CD14-positive monocyte (primary cell): Measurements from ENCODE around the gene CTSS. TPM values are rescaled to one million over a fixed set of nuclear protein-coding genes. Genes with fewer than 3 reads are reported as not detected.
A peak's percentile ranks its signal among the peaks of the same experiment; 100 is the strongest.

Experiments used
- DNase-seq, 3 donors: peaks; one replicate each; pipeline ENCODE4 v3.0.0-alpha.2; 2011 to 2022
- H2AFZ ChIP-seq: 2 replicates; pipeline ENCODE4 v1.6.0; 2012; ENCODE audit warnings: mild to moderate bottlenecking, low read depth, low read length, inconsistent platforms; ENCODE audit not compliant: insufficient read depth, poor library complexity, severe bottlenecking
- H3K27ac ChIP-seq, 2 donors: 1 replicate in 1 of 2; 2 replicates in 1 of 2; pipeline ENCODE4 v1.5.1; 2012 to 2013; ENCODE audit warnings: low read length in 2 of 2, control low read depth in 1 of 2, inconsistent platforms in 1 of 2, low read depth in 1 of 2, mild to moderate bottlenecking in 1 of 2
- H3K27me3 ChIP-seq, 2 donors: one replicate each; pipeline versions ENCODE4 v1.6.0 to v1.6.1; 2011 to 2013; ENCODE audit warnings: low read length in 2 of 2; ENCODE audit not compliant: control insufficient read depth in 2 of 2, insufficient read depth in 2 of 2
- H3K36me3 ChIP-seq, 2 donors: replicated peaks in 1 of 2; 1 replicate in 1 of 2; 2 replicates in 1 of 2; pipeline versions ENCODE4 v1.5.1 to v1.6.1; 2012 to 2013; ENCODE audit warnings: low read length in 2 of 2, control low read depth in 1 of 2, inconsistent platforms in 1 of 2, mild to moderate bottlenecking in 1 of 2; ENCODE audit not compliant: insufficient read depth in 2 of 2, control insufficient read depth in 1 of 2
- H3K4me1 ChIP-seq, 2 donors: 1 replicate in 1 of 2; 2 replicates in 1 of 2; pipeline versions ENCODE4 v1.5.1 to v1.6.1; 2012 to 2013; ENCODE audit warnings: low read length in 2 of 2, control low read depth in 1 of 2, inconsistent platforms in 1 of 2, mild to moderate bottlenecking in 1 of 2, moderate library complexity in 1 of 2; ENCODE audit not compliant: insufficient read depth in 2 of 2, control insufficient read depth in 1 of 2
- H3K4me2 ChIP-seq: replicated peaks from 2 replicates; pipeline ENCODE3; 2012; ENCODE audit warnings: low read length, moderate library complexity, mild to moderate bottlenecking; ENCODE audit not compliant: poor library complexity, severe bottlenecking; ENCODE audit errors: extremely low read depth
- H3K4me3 ChIP-seq, 3 experiments: fragments of 200-600 bp in 1 of 3; sonication (generic) in 1 of 3; replicated peaks in 1 of 3; 1 replicate in 2 of 3; 2 replicates in 1 of 3; pipeline ENCODE4 v1.5.1; 2011 to 2013; ENCODE audit warnings: low read length in 3 of 3, mild to moderate bottlenecking in 3 of 3, control low read depth in 2 of 3, low read depth in 2 of 3, inconsistent platforms in 1 of 3, moderate library complexity in 1 of 3
- H3K79me2 ChIP-seq: 2 replicates; pipeline ENCODE4 v1.6.0; 2012; ENCODE audit warnings: mild to moderate bottlenecking, control low read depth, inconsistent platforms, low read length, moderate library complexity; ENCODE audit not compliant: insufficient read depth
- H3K9ac ChIP-seq: 2 replicates; pipeline ENCODE4 v1.6.0; 2017; ENCODE audit warnings: low read length, mild to moderate bottlenecking; ENCODE audit not compliant: insufficient read depth, poor library complexity, severe bottlenecking
- H3K9me3 ChIP-seq, 2 donors: replicated peaks in 1 of 2; 1 replicate in 1 of 2; 2 replicates in 1 of 2; pipeline versions ENCODE4 v1.5.1 to v1.6.1; 2012 to 2013; ENCODE audit warnings: low read length in 2 of 2, control low read depth in 1 of 2; ENCODE audit not compliant: control insufficient read depth in 1 of 2, insufficient read depth in 1 of 2
- H4K20me1 ChIP-seq: 2 replicates; pipeline ENCODE4 v1.6.0; 2012; ENCODE audit warnings: mild to moderate bottlenecking, low read length, control low read depth, moderate library complexity; ENCODE audit not compliant: insufficient read depth
- H3K27ac Mint-ChIP-seq, 7 donors: one replicate each; pipeline ENCODE4 v1.8.0; 2020; ENCODE audit warnings: mild to moderate bottlenecking in 7 of 7, mixed read lengths in 7 of 7, moderate library complexity in 6 of 7, inconsistent platforms in 2 of 7
- H3K27me3 Mint-ChIP-seq, 3 donors: one replicate each; pipeline ENCODE4 v1.8.0; 2021 to 2022; ENCODE audit warnings: low read depth in 3 of 3, mild to moderate bottlenecking in 3 of 3, mixed read lengths in 3 of 3, moderate library complexity in 3 of 3, inconsistent platforms in 1 of 3
- H3K36me3 Mint-ChIP-seq, 2 donors: one replicate each; pipeline ENCODE4 v1.8.0; 2020; ENCODE audit warnings: mixed read lengths in 2 of 2, inconsistent platforms in 1 of 2, mild to moderate bottlenecking in 1 of 2
- H3K4me1 Mint-ChIP-seq: one replicate; pipeline ENCODE4 v1.8.0; 2020; ENCODE audit warnings: mild to moderate bottlenecking, mixed read lengths
- H3K4me3 Mint-ChIP-seq, 2 donors: one replicate each; pipeline ENCODE4 v1.8.0; 2020; ENCODE audit warnings: mild to moderate bottlenecking in 2 of 2, mixed read lengths in 2 of 2, moderate library complexity in 1 of 2
- H3K9me3 Mint-ChIP-seq, 7 donors: one replicate each; pipeline ENCODE4 v1.8.0; 2020 to 2022; ENCODE audit warnings: mixed read lengths in 7 of 7, mild to moderate bottlenecking in 6 of 7, moderate library complexity in 6 of 7, inconsistent platforms in 2 of 7
- CTCF ChIP-seq: fragments of 200-600 bp; IDR thresholded peaks from one replicate; pipeline ENCODE4 v1.8.0; 2022; ENCODE audit warnings: antibody characterized with exemption, mild to moderate bottlenecking
- WGBS: methylation state at CpG from one replicate; pipeline ENCODE4 v1.1.5; 2013; ENCODE audit warnings: missing lambda C conversion rate; ENCODE audit not compliant: insufficient coverage; 5-methylcytosine and 5-hydroxymethylcytosine counted together
- intact Hi-C, 2 donors: fragments of 100-400 bp; cut with micrococcal nuclease; formaldehyde crosslinking; loops; one replicate each; pipeline versions ENCODE4 v1.15.0 to v1.15.1; 2023
- polyA plus RNA-seq, 3 donors: library from polyadenylated mRNA; depleted of rRNA in 1 of 3; unstranded in 2 of 3; stranded (reverse) in 1 of 3; fragments of 300-500 nt in 2 of 3; fragments of >200 nt in 1 of 3; fragmentation: Illumina TruSeq in 2 of 3; gene quantifications; 1 replicate in 2 of 3; 2 replicates in 1 of 3; pipeline ENCODE4 v1.2.3, GENCODE V29; 2012 to 2021

CTSS gene
- polyA plus RNA-seq, 3 donors = 2,349 to 6,327 (median 5,201) TPM

DNA sequence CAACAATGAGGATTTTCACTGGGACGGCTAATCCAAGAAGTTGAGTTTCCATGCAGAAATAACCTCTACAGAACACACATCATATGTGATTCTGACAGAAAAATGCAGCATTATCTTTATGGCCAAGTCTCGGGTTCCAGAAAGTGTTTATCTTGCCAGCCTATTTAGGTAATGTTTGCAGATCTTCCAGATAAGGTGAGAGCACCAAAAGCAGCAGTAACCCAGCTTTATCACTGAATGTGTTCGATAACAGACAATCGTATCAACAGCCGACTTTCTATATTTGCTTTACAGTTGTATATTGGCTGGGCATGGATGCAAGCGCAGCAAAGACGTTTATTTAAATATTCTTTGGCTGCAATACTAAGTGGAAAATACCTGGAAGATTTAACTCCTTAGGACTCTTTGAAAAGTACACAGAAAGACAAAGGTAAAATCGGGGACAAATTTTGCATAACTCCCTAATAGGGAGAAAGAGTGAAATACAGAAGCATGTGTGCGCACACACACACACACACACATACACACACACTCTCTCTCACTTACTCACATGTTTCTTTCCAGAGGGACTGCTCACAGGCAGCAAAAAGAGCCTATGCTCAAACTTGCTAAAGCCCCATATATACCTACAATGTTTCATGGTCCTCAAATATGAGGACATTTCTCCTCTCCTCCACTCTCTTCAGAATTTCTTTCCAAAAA lies 45.5 kb upstream of the CTSS start:
- Histone ChIP-seq H3K4me1 (peaks cover 31 to 40% of the 10 kb centered on the region in 2 donors), H4K20me1 (peaks cover 12% of the 10 kb centered on the region), H3K27ac (peak overlapping the region in 1 of 2 donors; percentile 18), H3K9me3 (no peaks in the 10 kb centered on the region), H3K4me3 (no peak overlapping the region), H3K79me2 (peaks cover 12% of the 10 kb centered on the region), H2AFZ (no peak overlapping the region), H3K9ac (no peak overlapping the region), H3K36me3 (peaks cover 53 to 64% of the 10 kb centered on the region in 2 donors), H3K4me2 (no peak overlapping the region), H3K27me3 (no peaks in the 10 kb centered on the region)
- TF ChIP-seq CTCF = no peak
- Mint-ChIP-seq H3K9me3 (no peaks in the 10 kb centered on the region), H3K4me1 (peaks cover 27% of the 10 kb centered on the region), H3K36me3 (peaks cover 14 to 25% of the 10 kb centered on the region in 2 donors), H3K27ac (no peak overlapping the region), H3K27me3 (no peaks in the 10 kb centered on the region), H3K4me3 (no peak overlapping the region)
- WGBS = 96% methylated on average over 5 of the region's 9 CpGs
- DNase-seq = no peak
- intact Hi-C loops = no loop called here

DNA sequence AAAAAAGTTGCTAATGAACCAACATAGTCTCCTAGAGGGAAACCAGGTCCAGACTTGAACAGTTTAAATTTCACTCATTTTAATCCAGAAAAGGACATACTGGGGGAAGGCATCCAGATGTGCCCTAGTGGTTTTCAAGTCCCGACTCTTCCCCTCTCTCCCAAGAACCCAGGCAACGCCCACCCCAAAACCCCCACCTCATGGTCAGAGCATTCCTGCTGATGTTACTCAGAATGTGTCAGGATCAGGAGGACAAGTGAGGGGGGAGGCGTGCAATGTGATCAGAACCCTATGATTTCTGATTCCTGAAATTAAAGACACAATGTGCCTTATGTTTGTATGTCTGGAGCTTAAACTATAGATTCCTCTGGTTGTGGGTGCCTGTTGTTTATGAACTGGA lies 44.1 kb upstream of the CTSS start:
- peak overlapping the region in 3 of 7 donors; percentile 7 to 65 (median 21) for H3K27ac Mint-ChIP-seq
- no peak overlapping the region for H3K4me3 ChIP-seq
- H3K27me3 Mint-ChIP-seq = no peaks in the 10 kb centered on the region
- peaks cover 11 to 21% of the 10 kb centered on the region in 2 donors for H3K36me3 Mint-ChIP-seq
- H3K36me3 ChIP-seq = peaks cover 47 to 57% of the 10 kb centered on the region in 2 donors
- no peaks in the 10 kb centered on the region for H3K9me3 ChIP-seq
- no CpG with 5 or more reads among the region's 3 CpGs for whole genome bisulfite sequencing
- peaks cover 34 to 40% of the 10 kb centered on the region in 2 donors for H3K4me1 ChIP-seq
- H3K4me2 ChIP-seq = no peak overlapping the region
- H4K20me1 ChIP-seq = peaks cover 12% of the 10 kb centered on the region
- H3K27ac ChIP-seq = peak overlapping the region in 1 of 2 donors; percentile 11
- H3K4me1 Mint-ChIP-seq = peaks cover 27% of the 10 kb centered on the region
- TF ChIP-seq CTCF = no peak
- H3K79me2 ChIP-seq = peaks cover 12% of the 10 kb centered on the region
- intact Hi-C loops = no loop called here
- no peak overlapping the region for H2AFZ ChIP-seq
- H3K9ac ChIP-seq = no peak overlapping the region
- no peak overlapping the region for H3K4me3 Mint-ChIP-seq
- H3K27me3 ChIP-seq = no peaks in the 10 kb centered on the region
- H3K9me3 Mint-ChIP-seq = no peaks in the 10 kb centered on the region
- no peak for DNase-seq
